NCI-H187 (cell line): ENCODE results near the gene ANKHD1.

Source experiments
- DNase-seq, 2 experiments: peaks; one replicate each; lab custom pipeline; 2025; lab: John Stamatoyannopoulos, UW

ANKHD1 gene

GRCh38 chr5:140544986-140545385 lies 143.4 kb downstream of the ANKHD1 start:
- no peak for DNase-seq

GRCh38 chr5:140545606-140546005 lies 144.0 kb downstream of the ANKHD1 start:
- no peak for DNase-seq

- no peak for DNase-seq
Measured at GRCh38 chr5:140546851-140547507, 145.3 kb downstream of the ANKHD1 start.

GRCh38 chr5:140547508-140548299 lies 146.1 kb downstream of the ANKHD1 start, which contains the start of gene EIF4EBP3:
TSS of gene EIF4EBP3 (plus strand) at chr5:140547662. CDS start at chr5:140547738, 76 bp downstream.
- DNase-seq: peak; percentile 22 to 25

- DNase-seq: no peak
Measured at GRCh38 chr5:140548300-140548688, 146.7 kb downstream of the ANKHD1 start.

- no peak for DNase-seq
Measured at GRCh38 chr5:140548791-140549190, 147.2 kb downstream of the ANKHD1 start.

- no peak for DNase-seq
Measured at GRCh38 chr5:140549237-140550144, 147.9 kb downstream of the ANKHD1 start.

GRCh38 chr5:140550147-140551079 lies 148.8 kb downstream of the ANKHD1 start:
- DNase-seq: no peak

GRCh38 chr5:140551872-140552271 lies 150.2 kb downstream of the ANKHD1 start:
- no peak for DNase-seq

GRCh38 chr5:140553657-140554056 lies 152.0 kb downstream of the ANKHD1 start:
- no peak for DNase-seq

- no peak for DNase-seq
Measured at GRCh38 chr5:140554454-140554853, 152.8 kb downstream of the ANKHD1 start.

GRCh38 chr5:140555747-140556312 lies 154.2 kb downstream of the ANKHD1 start:
- DNase-seq: no peak

- DNase-seq: no peak
Measured at GRCh38 chr5:140556438-140556837, 154.8 kb downstream of the ANKHD1 start.

- DNase-seq: peak; percentile 78 to 81
Measured at GRCh38 chr5:140557136-140557805, 155.6 kb downstream of the ANKHD1 start, which contains the start of gene SRA1. TSS of gene SRA1 (minus strand) at chr5:140557473. CDS start at chr5:140557452, 21 bp downstream.

GRCh38 chr5:140557965-140558364 lies 156.3 kb downstream of the ANKHD1 start:
- no peak for DNase-seq

GRCh38 chr5:140558542-140558941 lies 156.9 kb downstream of the ANKHD1 start:
- DNase-seq: no peak

- no peak for DNase-seq
Measured at GRCh38 chr5:140560227-140560626, 158.6 kb downstream of the ANKHD1 start.

- DNase-seq: no peak
Measured at GRCh38 chr5:140561753-140562523, 160.3 kb downstream of the ANKHD1 start.

GRCh38 chr5:140563596-140563995 lies 162.0 kb downstream of the ANKHD1 start:
- DNase-seq: no peak
